Measurements from ENCODE around the gene DRAP1. TPM values are rescaled to one million over a fixed set of nuclear protein-coding genes. Genes with fewer than 3 reads are reported as not detected.
A peak's percentile ranks its signal among the peaks of the same experiment; 100 is the strongest.

DRAP1 gene
- total RNA-seq, 4 donors from 2014 or later, result 32.6 to 112 (median 57.5) TPM

- Histone ChIP-seq H3K4me3 (no peak overlapping the region), H3K36me3 (no peaks in the 10 kb centered on the region), H3K4me1 (peaks cover 0 to 4% (median 0%) of the 10 kb centered on the region in 4 donors), H3K27ac (no peak overlapping the region), H3K27me3 (no peaks in the 10 kb centered on the region), H3K9me3 (no peaks in the 10 kb centered on the region)
- TF ChIP-seq CTCF (IDR thresholded peaks at IDR 0.05) (no peak), POLR2A (IDR thresholded peaks at IDR 0.05) (no peak)
- no peak for DNase-seq
These were observed 12.6 kb upstream of the DRAP1 start for GRCh38 chr11:65906602-65907001.

GRCh38 chr11:65907878-65908277, 11.3 kb upstream of the DRAP1 start:
- no peak for TF ChIP-seq POLR2A (IDR thresholded peaks at IDR 0.05)
- no peak for TF ChIP-seq CTCF (IDR thresholded peaks at IDR 0.05)
- no peaks in the 10 kb centered on the region for H3K36me3 ChIP-seq
- no peak overlapping the region for H3K27ac ChIP-seq
- no peak for DNase-seq
- no peaks in the 10 kb centered on the region for H3K27me3 ChIP-seq
- no peak overlapping the region for H3K4me3 ChIP-seq
- H3K4me1 ChIP-seq, result peaks cover 0 to 5% (median 0%) of the 10 kb centered on the region in 4 donors
- H3K9me3 ChIP-seq, result no peaks in the 10 kb centered on the region

GRCh38 chr11:65911682-65912568, 7.3 kb upstream of the DRAP1 start:
- no peaks in the 10 kb centered on the region for H3K36me3 ChIP-seq
- H3K9me3 ChIP-seq, result no peaks in the 10 kb centered on the region
- DNase-seq, result no peak
- peaks cover 0 to 27% (median under 1%) of the 10 kb centered on the region in 4 donors for H3K4me1 ChIP-seq
- H3K4me3 ChIP-seq, result no peak overlapping the region
- H3K27ac ChIP-seq, result peak overlapping the region in 1 of 4 donors; percentile 49
- no peaks in the 10 kb centered on the region for H3K27me3 ChIP-seq
- peak in 2 of 6 experiments; percentile 24 for TF ChIP-seq CTCF (IDR thresholded peaks at IDR 0.05)
- TF ChIP-seq POLR2A (IDR thresholded peaks at IDR 0.05), result no peak

- Histone ChIP-seq H3K36me3 (no peaks in the 10 kb centered on the region), H3K27ac (no peak overlapping the region)
These were observed 6.4 kb upstream of the DRAP1 start for GRCh38 chr11:65912845-65913244.

GRCh38 chr11:65915101-65915820, 4.0 kb upstream of the DRAP1 start:
- H3K4me3 ChIP-seq, result no peak overlapping the region
- H3K27ac ChIP-seq, result peak overlapping the region; percentile 60 to 81 (median 70)
- no peak for DNase-seq
- no peaks in the 10 kb centered on the region for H3K9me3 ChIP-seq
- peaks cover 2 to 43% (median 16%) of the 10 kb centered on the region in 4 donors for H3K4me1 ChIP-seq
- no peaks in the 10 kb centered on the region for H3K27me3 ChIP-seq
- TF ChIP-seq CTCF (IDR thresholded peaks at IDR 0.05), result no peak
- TF ChIP-seq POLR2A (IDR thresholded peaks at IDR 0.05), result no peak
- H3K36me3 ChIP-seq, result no peaks in the 10 kb centered on the region

More at GRCh38 chr11:65912845-65913244, 6.4 kb upstream of the DRAP1 start:
- H3K4me1 ChIP-seq, result peaks cover 2 to 36% (median 9%) of the 10 kb centered on the region in 4 donors
- H3K4me3 ChIP-seq, result no peak overlapping the region
- H3K9me3 ChIP-seq, result no peaks in the 10 kb centered on the region
- H3K27me3 ChIP-seq, result no peaks in the 10 kb centered on the region
- TF ChIP-seq CTCF (IDR thresholded peaks at IDR 0.05), result no peak
- no peak for TF ChIP-seq POLR2A (IDR thresholded peaks at IDR 0.05)
- DNase-seq, result no peak
